ENCODE results near the gene CBFA2T3.
"Not testable (repeated sequence)": the region's sequence is repeated elsewhere in the genome, so short reads cannot be mapped to it uniquely, and the experiment has no call there.

CBFA2T3 gene

DNA sequence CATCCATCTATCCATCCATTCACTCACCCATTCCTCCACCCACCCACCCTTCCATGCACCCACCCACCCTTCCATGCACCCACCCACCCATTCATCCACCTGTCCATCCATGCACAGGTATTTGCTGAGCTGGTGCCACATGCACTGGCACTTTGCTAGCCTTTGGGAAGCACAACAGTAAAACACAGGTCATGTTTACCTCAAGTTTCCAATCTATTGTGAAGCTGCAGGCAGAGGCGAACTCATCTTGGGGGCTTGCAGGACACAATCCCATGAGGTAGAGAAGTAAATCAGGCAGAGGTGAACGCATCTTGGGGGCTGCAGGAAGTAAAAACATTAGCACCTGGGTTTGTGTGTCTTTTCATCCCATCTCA, 35.6 kb upstream of the CBFA2T3 start:
- no peak for DNase-seq

GRCh38 chr16:89011909-89012621, 35.1 kb upstream of the CBFA2T3 start:
- no peak for DNase-seq

- DNase-seq = no peak
These were observed 33.4 kb upstream of the CBFA2T3 start for GRCh38 chr16:89010210-89010925.

GRCh38 chr16:89009343-89010209, 32.6 kb upstream of the CBFA2T3 start:
- DNase-seq = no peak

DNA sequence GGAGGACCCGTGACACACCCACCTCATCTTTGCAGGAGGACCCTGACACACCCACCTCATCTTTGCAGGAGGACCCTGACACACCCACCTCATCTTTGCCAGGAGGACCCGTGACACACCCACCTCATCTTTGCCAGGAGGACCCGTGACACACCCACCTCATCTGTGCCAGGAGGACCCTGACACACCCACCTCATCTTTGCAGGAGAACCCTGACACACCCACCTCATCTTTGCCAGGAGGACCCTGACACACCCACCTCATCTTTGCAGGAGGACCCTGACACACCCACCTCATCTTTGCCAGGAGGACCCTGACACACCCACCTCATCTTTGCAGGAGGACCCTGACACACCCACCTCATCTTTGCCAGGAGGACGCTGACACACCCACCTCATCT, 31.8 kb upstream of the CBFA2T3 start:
- DNase-seq = not testable (repeated sequence)

GRCh38 chr16:89007371-89008249, 30.6 kb upstream of the CBFA2T3 start:
- DNase-seq = no peak

- DNase-seq = no peak
These were observed 29.2 kb upstream of the CBFA2T3 start for GRCh38 chr16:89006036-89006752.

DNA sequence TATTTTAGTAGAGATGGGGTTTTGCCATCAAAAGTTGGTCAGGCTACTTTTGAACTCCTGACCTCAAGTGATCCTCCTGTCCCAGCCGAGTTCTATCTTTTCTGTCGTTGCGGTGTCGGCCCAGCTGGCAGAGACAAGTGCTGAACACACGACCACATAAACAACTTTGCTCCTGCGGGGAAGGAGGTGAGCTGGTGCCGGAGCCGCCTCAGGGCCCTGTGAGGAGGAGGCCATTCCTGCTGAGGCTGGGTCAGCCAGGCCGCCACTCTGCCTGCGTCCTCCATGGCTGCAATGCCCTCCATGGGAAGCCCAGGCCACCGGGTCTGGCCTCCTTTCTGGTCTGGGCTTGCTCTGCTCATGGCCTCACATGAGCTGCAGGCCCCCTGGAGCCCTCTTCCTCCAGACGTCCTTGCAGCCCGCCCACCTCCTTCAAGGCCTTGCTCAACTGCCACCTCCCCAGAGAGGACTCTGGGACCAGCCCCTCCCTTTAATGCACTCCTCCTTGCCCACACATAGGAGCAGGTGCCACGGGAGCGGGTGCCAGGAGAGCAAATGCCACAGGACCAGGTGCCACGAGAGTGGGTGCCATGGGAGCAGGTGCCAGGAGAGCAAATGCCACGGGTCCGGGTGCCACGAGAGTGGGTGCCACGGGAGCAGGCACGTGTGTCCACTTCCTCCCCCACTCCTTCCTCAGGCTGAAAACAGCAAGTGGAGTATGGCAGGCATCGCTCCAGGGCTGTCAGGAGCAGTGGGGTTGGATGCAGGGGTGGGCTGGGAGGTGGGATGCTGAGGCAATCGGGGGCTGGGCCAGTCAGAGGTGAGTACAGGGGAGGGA, 28.4 kb upstream of the CBFA2T3 start:
- DNase-seq = no peak

GRCh38 chr16:89004209-89004831, 27.3 kb upstream of the CBFA2T3 start:
- no peak for DNase-seq

- no peak for DNase-seq
These were observed 26.8 kb upstream of the CBFA2T3 start for GRCh38 chr16:89003831-89004208.

- DNase-seq = no peak
These were observed 26.1 kb upstream of the CBFA2T3 start for GRCh38 chr16:89002851-89003830.

- DNase-seq = not testable (repeated sequence)
These were observed 25.1 kb upstream of the CBFA2T3 start for GRCh38 chr16:89002081-89002480.

GRCh38 chr16:89001117-89002027, 24.4 kb upstream of the CBFA2T3 start:
- DNase-seq = no peak

DNA sequence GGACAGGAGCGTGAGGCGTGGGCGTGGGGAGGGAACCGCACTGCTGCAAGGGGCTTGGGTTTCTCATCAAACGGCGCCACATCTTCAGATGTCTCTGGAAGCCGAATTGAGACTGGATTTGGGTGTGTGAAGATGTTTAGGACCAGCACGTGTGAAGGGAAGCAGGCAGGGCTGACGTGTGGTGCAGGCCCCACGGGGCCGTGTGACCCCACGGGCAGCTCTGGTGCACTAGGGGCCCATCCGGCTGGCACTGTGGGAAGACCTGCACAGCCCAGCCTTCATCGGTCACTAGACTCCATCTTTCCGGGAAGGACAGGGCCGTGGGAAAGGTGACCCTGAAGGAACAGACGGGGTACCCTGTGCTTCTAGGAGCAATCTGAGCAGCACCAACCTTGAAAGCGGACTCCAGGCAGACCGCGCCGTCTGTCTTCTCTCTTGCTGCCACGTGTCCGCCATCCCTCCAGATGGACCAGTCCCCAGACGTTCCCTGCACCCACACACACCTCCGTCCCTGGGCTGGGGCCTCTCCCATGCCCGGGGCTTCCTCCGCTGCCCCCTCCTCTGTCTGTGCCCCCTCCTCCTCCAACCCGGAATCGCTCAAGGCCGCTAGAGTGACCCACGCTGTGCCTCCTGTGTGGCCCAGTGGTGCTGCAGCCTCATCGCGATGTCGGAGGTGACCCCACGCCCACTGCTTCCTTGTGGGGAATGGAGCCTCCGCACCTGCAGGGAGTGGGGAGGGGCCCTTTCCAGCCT, 23.4 kb upstream of the CBFA2T3 start:
- DNase-seq = no peak

DNA sequence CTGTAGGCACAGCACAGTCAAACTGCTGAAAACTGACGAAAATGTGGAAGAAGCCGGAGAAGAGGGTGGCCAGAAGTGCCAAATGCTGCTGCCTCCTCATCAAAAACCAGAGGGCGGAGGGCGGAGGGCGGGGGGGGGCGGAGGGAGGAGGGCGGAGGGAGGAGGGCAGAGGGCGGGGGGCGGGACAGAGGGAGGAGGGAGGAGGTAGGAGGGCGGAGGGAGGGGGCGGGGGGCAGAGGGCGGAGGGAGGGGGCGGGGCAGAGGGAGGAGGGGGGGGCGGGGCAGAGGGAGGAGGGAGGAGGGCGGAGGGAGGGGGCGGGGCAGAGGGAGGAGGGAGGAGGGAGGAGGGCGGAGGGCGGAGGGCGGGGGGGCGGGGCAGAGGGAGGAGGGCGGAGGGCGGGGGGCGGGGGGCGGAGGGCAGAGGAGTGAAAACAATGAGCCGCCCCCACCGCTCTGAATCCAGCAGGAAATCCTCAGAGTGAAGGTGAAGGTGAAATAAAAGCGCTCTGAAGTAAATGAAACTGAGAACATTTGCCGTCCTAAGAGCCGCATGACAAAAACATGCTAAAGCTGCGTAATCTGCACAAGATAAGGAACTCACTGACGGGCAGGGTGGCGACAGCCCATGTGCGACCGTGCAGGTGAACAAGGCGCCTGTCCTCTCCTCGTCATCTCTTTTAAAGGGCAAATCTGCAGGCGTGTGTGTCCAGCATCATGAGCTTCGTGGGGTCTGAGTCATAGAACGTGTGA, 22.6 kb upstream of the CBFA2T3 start:
- no peak for DNase-seq

DNA sequence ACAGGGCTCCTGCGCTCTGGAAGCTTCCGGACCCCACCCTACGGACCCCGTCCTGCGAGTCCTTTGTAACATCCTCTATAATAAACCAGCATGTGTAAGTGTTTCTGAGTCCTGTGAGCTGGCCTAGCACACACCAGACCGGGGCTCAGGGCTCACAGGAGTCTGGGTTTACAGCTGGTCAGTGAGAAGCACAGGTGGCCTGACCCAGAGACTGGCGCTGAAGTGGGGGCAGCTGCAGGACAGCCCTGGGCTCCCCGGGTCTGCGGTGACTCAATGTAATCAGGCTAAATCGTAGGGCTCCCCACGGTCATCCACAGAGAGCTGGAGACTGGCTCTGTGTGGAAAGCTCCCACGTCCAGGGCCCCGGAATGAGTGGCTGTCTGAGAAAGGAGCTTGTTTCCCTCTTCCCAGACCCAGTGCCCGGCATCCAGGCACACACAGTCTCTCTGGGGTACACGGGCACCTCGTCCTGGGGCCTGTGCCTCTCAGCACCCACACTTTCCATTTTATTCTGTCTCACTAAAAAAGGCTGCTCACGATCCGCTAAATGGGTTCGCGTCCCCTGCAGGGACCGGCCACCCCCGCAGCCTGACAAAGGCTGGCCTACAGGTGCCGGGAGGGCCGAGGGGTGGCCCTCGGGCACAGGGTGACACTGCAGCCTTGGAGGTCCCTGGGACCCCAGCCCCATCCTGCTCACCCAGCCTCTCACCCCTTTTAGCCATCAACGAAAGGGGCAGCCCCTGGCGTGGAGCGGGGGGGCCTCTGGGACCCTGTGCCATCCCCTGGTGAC, 18.9 kb upstream of the CBFA2T3 start:
- no peak for DNase-seq

Data from hippocampal formation (tissue), 2 donors.